Cardiac fibroblast (primary cell): ENCODE results near the gene SMPD2.
A peak's percentile ranks its signal among the peaks of the same experiment; 100 is the strongest.

ENCODE experiments used
- DNase-seq, 2 donors: peaks; one replicate each; pipeline versions ENCODE4 v3.0.0 to v3.0.0-alpha.2; 2010; ENCODE audit warnings: low read depth in 2 of 2
- H3K4me3 ChIP-seq, 2 donors: replicated peaks in 1 of 2; 1 replicate in 1 of 2; 2 replicates in 1 of 2; pipeline ENCODE4 v1.5.1; 2011; ENCODE audit warnings: low read depth in 2 of 2, low read length in 2 of 2, mild to moderate bottlenecking in 2 of 2, moderate library complexity in 1 of 2
- TF ChIP-seq, protein P1 (sequence below): IDR thresholded peaks from one replicate; pipeline ENCODE4 v1.5.1; 2011; ENCODE audit warnings: low read depth, mild to moderate bottlenecking, low read length, inconsistent platforms

SMPD2 gene

DNA sequence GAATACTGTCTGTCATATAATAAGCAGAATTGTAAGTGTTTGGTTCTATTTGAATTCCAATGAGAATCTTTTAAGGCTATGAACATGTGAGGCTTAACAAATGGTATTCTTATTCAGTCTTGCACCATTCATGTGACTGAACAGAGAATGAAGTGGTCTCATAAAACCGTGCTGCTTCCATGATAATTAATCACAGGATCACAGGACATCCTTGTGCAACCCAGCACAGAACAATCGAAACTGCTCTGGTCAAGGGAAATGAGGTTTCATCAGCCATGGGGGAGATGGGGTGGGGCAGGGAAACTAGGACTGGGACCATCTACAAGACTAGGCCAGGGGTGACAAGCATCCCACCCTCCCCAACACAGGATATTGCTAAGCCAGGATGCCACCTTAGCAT, 6.1 kb upstream of the SMPD2 start:
- no peak overlapping the region for H3K4me3 ChIP-seq
- TF ChIP-seq, protein P1, sequence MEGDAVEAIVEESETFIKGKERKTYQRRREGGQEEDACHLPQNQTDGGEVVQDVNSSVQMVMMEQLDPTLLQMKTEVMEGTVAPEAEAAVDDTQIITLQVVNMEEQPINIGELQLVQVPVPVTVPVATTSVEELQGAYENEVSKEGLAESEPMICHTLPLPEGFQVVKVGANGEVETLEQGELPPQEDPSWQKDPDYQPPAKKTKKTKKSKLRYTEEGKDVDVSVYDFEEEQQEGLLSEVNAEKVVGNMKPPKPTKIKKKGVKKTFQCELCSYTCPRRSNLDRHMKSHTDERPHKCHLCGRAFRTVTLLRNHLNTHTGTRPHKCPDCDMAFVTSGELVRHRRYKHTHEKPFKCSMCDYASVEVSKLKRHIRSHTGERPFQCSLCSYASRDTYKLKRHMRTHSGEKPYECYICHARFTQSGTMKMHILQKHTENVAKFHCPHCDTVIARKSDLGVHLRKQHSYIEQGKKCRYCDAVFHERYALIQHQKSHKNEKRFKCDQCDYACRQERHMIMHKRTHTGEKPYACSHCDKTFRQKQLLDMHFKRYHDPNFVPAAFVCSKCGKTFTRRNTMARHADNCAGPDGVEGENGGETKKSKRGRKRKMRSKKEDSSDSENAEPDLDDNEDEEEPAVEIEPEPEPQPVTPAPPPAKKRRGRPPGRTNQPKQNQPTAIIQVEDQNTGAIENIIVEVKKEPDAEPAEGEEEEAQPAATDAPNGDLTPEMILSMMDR, result no peak
- peak in 1 of 2 donors; percentile 55 for DNase-seq

DNA sequence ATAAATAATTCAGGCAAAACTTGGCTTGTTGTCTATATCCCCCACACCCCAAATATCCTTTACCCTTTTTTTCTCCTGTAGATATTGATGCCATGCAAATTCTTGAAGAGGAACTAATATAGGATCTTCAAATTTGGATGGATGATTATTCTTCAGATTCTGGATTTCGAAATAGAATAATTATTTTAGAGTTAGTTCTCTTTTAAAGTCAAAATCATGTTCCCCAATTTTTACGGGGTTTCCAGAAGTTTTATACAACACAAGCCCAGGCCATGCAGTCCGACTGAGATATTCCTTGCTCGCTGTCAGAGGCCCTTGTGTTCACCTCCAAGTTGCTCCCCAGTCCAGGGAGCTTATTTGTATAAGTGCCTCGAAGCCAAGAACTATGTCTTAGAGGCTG, 4.5 kb upstream of the SMPD2 start:
- DNase-seq, result no peak
- H3K4me3 ChIP-seq, result no peak overlapping the region
- TF ChIP-seq, protein P1, result no peak

GRCh38 chr6:109441069-109441816, 719 bp downstream of the SMPD2 start:
- TF ChIP-seq, protein P1, result peak; percentile 7
- H3K4me3 ChIP-seq, result peak overlapping the region; percentile 81 to 87
- DNase-seq, result peak; percentile 58 to 65

DNA sequence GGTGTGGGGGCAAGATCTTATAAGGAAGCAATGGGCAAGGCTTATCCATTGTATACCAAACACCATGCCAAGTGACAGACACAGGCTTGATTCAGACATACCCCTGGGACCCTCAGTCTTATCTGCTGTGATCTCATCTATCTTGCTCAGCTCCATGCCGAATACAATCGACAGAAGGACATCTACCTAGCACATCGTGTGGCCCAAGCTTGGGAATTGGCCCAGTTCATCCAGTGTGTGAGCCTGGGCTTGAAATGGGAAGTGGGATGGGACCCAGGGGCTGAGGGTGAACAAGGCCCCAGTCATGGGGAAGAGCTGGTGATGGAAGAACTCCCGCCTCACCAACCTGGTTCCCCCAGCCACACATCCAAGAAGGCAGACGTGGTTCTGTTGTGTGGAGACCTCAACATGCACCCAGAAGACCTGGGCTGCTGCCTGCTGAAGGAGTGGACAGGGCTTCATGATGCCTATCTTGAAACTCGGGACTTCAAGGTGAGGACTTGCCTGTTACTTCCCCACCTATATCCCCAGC, 1.9 kb downstream of the SMPD2 start:
- no peak overlapping the region for H3K4me3 ChIP-seq

GRCh38 chr6:109443425-109443950, 3.0 kb downstream of the SMPD2 start:
- H3K4me3 ChIP-seq, result no peak overlapping the region
- TF ChIP-seq, protein P1, result no peak
- no peak for DNase-seq

More for the DNA sequence above, 1.9 kb downstream of the SMPD2 start:
- DNase-seq, result no peak
- TF ChIP-seq, protein P1, result no peak

DNA sequence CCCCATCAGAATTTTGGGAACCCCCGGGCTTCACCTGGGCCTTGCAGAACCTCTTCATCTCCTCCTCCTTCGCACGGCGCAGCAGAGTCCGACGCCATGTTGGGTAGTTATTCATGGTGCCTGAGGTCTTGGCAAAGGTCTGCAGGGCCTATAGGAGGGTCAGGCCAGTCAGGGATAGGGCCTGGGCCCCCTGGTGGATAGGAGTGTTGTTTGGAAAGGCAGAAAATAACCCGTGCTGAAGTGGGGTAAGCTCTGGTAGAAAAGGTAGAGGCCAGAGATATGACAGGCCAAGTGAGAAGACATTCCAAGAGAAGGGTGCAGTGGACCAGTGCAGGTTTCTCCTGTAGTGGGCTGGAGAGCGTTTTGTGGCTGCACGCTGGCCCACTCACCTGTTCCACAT, 4.9 kb downstream of the SMPD2 start:
- TF ChIP-seq, protein P1, result no peak
- H3K4me3 ChIP-seq, result no peak overlapping the region
- DNase-seq, result no peak
